Endothelial cell of umbilical vein (primary cell): ENCODE measurements around the gene FBXW11. TPM values are rescaled to one million over a fixed set of nuclear protein-coding genes. Genes with fewer than 3 reads are reported as not detected.

Source experiments
- BruUV-seq: library from RNA; stranded (reverse); fragments of 400-500 nt; replicated peaks from 2 replicates; lab custom pipeline; 2021; lab: Mats Ljungman, UMichigan
- CTCF ChIA-PET: fragments of 300-600, 350-600 bp; sonication (Branson Sonifier 250); formaldehyde crosslinking; loops from one replicate; lab custom pipeline; 2021; ENCODE audit warnings: antibody characterized with exemption, inconsistent platforms; lab: Charles Lee
- POLR2A ChIA-PET: fragments of 300-600, 350-600 bp; sonication (Branson Sonifier 250); formaldehyde crosslinking; loops from one replicate; lab custom pipeline; 2021; ENCODE audit warnings: antibody characterized with exemption, inconsistent platforms; lab: Charles Lee
- DNase-seq: peaks from one replicate; pipeline ENCODE4 v3.0.0-alpha.2; 2011; ENCODE audit warnings: low read depth, low spot score
- FAIRE-seq: peaks from 2 replicates; lab custom pipeline; 2011; peaks lifted over from hg19 to GRCh38; lab: Jason Lieb, UNC
- H2AFZ ChIP-seq: 2 replicates; pipeline ENCODE4 v1.6.0; 2012; ENCODE audit warnings: low read depth, low read length, control low read depth, inconsistent platforms
- H3K27ac ChIP-seq: 2 replicates; pipeline ENCODE4 v1.5.1; 2011; ENCODE audit warnings: low read depth, mild to moderate bottlenecking, control low read depth, low read length, moderate library complexity; ENCODE audit not compliant: insufficient read depth
- H3K27me3 ChIP-seq, 2 experiments: 2 replicates each; pipeline versions ENCODE4 v1.6.0 to v1.6.1; 2011; ENCODE audit warnings: low read length in 2 of 2, mixed read lengths in 1 of 2; ENCODE audit not compliant: control insufficient read depth in 2 of 2, insufficient read depth in 2 of 2
- H3K36me3 ChIP-seq, 2 experiments: 2 replicates in 1 of 2; 3 replicates in 1 of 2; pipeline ENCODE4 v1.5.1; 2011; ENCODE audit warnings: low read length in 2 of 2, mild to moderate bottlenecking in 1 of 2, moderate library complexity in 1 of 2; ENCODE audit not compliant: control insufficient read depth in 2 of 2, insufficient read depth in 2 of 2; ENCODE audit errors: extremely low read depth in 1 of 2
- H3K4me1 ChIP-seq: 3 replicates; pipeline ENCODE4 v1.5.1; 2011; ENCODE audit warnings: mild to moderate bottlenecking, low read length; ENCODE audit not compliant: control insufficient read depth, insufficient read depth; ENCODE audit errors: extremely low read depth
- H3K4me2 ChIP-seq: 2 replicates; pipeline ENCODE4 v1.6.1; 2011; ENCODE audit warnings: low read length, control low read depth, mixed read lengths; ENCODE audit not compliant: insufficient read depth
- H3K4me3 ChIP-seq, 3 experiments: fragments of 200-600 bp in 1 of 3; sonication (generic), shearing (Covaris generic) in 1 of 3; replicated peaks in 1 of 3; 2 replicates each; pipeline ENCODE4 v1.5.1; 2011 to 2016; ENCODE audit warnings: control low read depth in 3 of 3, low read length in 3 of 3, mild to moderate bottlenecking in 2 of 3, inconsistent platforms in 1 of 3, low read depth in 1 of 3, moderate library complexity in 1 of 3; ENCODE audit not compliant: insufficient read depth in 1 of 3
- H3K79me2 ChIP-seq: 2 replicates; pipeline ENCODE4 v1.6.0; 2012; ENCODE audit warnings: low read length, inconsistent platforms; ENCODE audit not compliant: control insufficient read depth, insufficient read depth
- H3K9ac ChIP-seq: replicated peaks from 2 replicates; pipeline ENCODE3; 2011; ENCODE audit warnings: low read length, control low read depth; ENCODE audit not compliant: insufficient read depth; ENCODE audit errors: extremely low read depth
- H3K9me1 ChIP-seq: replicated peaks from 3 replicates; pipeline ENCODE4 v1.6.0; 2011; ENCODE audit warnings: mild to moderate bottlenecking, low read length; ENCODE audit not compliant: control insufficient read depth, insufficient read depth; ENCODE audit errors: extremely low read depth
- H3K9me3 ChIP-seq: replicated peaks from 2 replicates; pipeline ENCODE4 v1.5.1; 2012; ENCODE audit warnings: low read length, inconsistent platforms; ENCODE audit not compliant: control insufficient read depth, insufficient read depth
- H4K20me1 ChIP-seq: replicated peaks from 2 replicates; pipeline ENCODE3; 2011; ENCODE audit warnings: mild to moderate bottlenecking, low read length; ENCODE audit not compliant: control insufficient read depth, insufficient read depth; ENCODE audit errors: extremely low read depth
- EZH2 ChIP-seq: IDR thresholded peaks from 2 replicates; pipeline ENCODE4 v1.6.1; 2012; ENCODE audit warnings: borderline replicate concordance, low read depth, mild to moderate bottlenecking, moderate library complexity, low read length, inconsistent platforms; ENCODE audit not compliant: severe bottlenecking
- FOS ChIP-seq: IDR thresholded peaks from 2 replicates; pipeline ENCODE4 v1.6.1; 2011; ENCODE audit warnings: mild to moderate bottlenecking, low read length, moderate library complexity, borderline replicate concordance; ENCODE audit not compliant: insufficient read depth
- GATA2 ChIP-seq: IDR thresholded peaks from 2 replicates; pipeline ENCODE4 v1.7.0; 2011; ENCODE audit warnings: low read depth, mild to moderate bottlenecking, moderate library complexity, mixed read lengths, low read length; ENCODE audit not compliant: insufficient read length, insufficient read depth
- JUN ChIP-seq: IDR thresholded peaks from 2 replicates; pipeline ENCODE4 v1.6.1; 2011; ENCODE audit warnings: borderline replicate concordance, low read depth; ENCODE audit not compliant: insufficient read length, insufficient read depth
- MYC ChIP-seq: IDR thresholded peaks from one replicate; pipeline ENCODE4 v1.6.1; 2011; ENCODE audit warnings: mild to moderate bottlenecking, low read depth, low read length
- POLR2A ChIP-seq: IDR thresholded peaks from 2 replicates; pipeline ENCODE4 v1.6.1; 2012; ENCODE audit warnings: low read depth, mild to moderate bottlenecking, control low read depth, low read length
- POLR2AphosphoS5 ChIP-seq: IDR thresholded peaks from 2 replicates; pipeline ENCODE4 v1.6.1; 2012; ENCODE audit warnings: low read depth, mild to moderate bottlenecking, control low read depth, low read length, moderate library complexity; ENCODE audit not compliant: insufficient read depth
- dilution Hi-C: fragments of 300-500 bp; cut with MboI; formaldehyde crosslinking; loops from one replicate; pipeline ENCODE4 v1.15.0; 2019; ENCODE audit warnings: low sequenced_read_pairs; ENCODE audit not compliant: extremely low pct_ligation_motif_present
- intact Hi-C: fragments of 100-400 bp; cut with micrococcal nuclease; formaldehyde crosslinking; loops from one replicate; pipeline ENCODE4 v1.10.0; 2022
- polyA plus RNA-seq, 4 experiments: library from polyadenylated mRNA; depleted of rRNA in 3 of 4; stranded (reverse) in 3 of 4; unstranded in 1 of 4; fragments of >200 nt; gene quantifications; 2 replicates each; pipeline versions ENCODE4 v1.2.1 to v1.2.3, GENCODE V29; 2011 to 2012; ENCODE audit warnings: missing spikeins in 1 of 4
- total RNA-seq: library from RNA; stranded (reverse); gene quantifications from 2 replicates; pipeline ENCODE4 v1.2.3, GENCODE V29; 2021
- TF ChIP-seq, protein P1 (sequence below): IDR thresholded peaks from 2 replicates; pipeline ENCODE4 v1.6.1; 2011; ENCODE audit not compliant: insufficient read depth, insufficient read length
- TF ChIP-seq, protein P2 (sequence below), 2 donors: IDR thresholded peaks; 1 replicate in 1 of 2; 2 replicates in 1 of 2; pipeline ENCODE4 v1.5.1; 2011; ENCODE audit warnings: low read length in 2 of 2, mild to moderate bottlenecking in 2 of 2, moderate library complexity in 2 of 2, control low read depth in 1 of 2, inconsistent platforms in 1 of 2, low read depth in 1 of 2; ENCODE audit not compliant: insufficient read depth in 1 of 2; ENCODE audit errors: extremely low read depth in 1 of 2

FBXW11 gene
- total and polyA plus RNA-seq, 2 donors (not counting 3 experiments of a cell fraction or from before 2014, with no cell fraction given) = 30.7 to 44.7 TPM

DNA sequence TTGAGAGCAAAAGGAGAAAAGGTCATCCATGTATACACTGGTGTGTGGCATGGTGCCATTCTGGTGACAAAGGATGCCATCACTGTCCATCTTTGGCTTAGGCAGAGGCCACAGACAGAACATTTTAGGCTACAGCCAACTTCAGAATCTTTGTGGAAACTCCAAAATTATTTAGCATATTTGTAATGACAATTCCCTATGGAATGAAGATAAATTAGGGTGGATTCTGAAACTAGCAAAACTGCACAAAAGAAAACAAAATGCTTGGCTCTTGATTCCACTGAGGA lies 92.5 kb downstream of the FBXW11 start:
- DNase-seq (no peak), FAIRE-seq (peak; percentile 40)
- H3K36me3 ChIP-seq = peaks cover 0 to 2% of the 10 kb centered on the region in 2 experiments
- H3K4me1 ChIP-seq = peaks cover 10% of the 10 kb centered on the region
- H3K27ac ChIP-seq = no peak overlapping the region
- H3K9me3 ChIP-seq = no peaks in the 10 kb centered on the region
- peaks cover 31% of the 10 kb centered on the region for H3K79me2 ChIP-seq
- no peak for TF ChIP-seq POLR2A
- no peak for TF ChIP-seq MYC
- TF ChIP-seq, protein P1, sequence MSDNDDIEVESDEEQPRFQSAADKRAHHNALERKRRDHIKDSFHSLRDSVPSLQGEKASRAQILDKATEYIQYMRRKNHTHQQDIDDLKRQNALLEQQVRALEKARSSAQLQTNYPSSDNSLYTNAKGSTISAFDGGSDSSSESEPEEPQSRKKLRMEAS = no peak
- TF ChIP-seq POLR2AphosphoS5 = no peak
- TF ChIP-seq JUN = no peak
- TF ChIP-seq GATA2 = no peak
- TF ChIP-seq EZH2 = no peak
- no peak for TF ChIP-seq FOS
- TF ChIP-seq, protein P2, sequence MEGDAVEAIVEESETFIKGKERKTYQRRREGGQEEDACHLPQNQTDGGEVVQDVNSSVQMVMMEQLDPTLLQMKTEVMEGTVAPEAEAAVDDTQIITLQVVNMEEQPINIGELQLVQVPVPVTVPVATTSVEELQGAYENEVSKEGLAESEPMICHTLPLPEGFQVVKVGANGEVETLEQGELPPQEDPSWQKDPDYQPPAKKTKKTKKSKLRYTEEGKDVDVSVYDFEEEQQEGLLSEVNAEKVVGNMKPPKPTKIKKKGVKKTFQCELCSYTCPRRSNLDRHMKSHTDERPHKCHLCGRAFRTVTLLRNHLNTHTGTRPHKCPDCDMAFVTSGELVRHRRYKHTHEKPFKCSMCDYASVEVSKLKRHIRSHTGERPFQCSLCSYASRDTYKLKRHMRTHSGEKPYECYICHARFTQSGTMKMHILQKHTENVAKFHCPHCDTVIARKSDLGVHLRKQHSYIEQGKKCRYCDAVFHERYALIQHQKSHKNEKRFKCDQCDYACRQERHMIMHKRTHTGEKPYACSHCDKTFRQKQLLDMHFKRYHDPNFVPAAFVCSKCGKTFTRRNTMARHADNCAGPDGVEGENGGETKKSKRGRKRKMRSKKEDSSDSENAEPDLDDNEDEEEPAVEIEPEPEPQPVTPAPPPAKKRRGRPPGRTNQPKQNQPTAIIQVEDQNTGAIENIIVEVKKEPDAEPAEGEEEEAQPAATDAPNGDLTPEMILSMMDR (IDR thresholded peaks at IDR 0.05; ENCODE audit: extremely low read depth in 1 of 2, insufficient read depth in 1 of 2, low read depth in 1 of 2, low read length in 2 of 2) = no peak
- H3K9ac ChIP-seq = no peak overlapping the region
- no peaks in the 10 kb centered on the region for H3K27me3 ChIP-seq
- dilution Hi-C loops = no loop called here
- POLR2A ChIA-PET = interaction anchor here (0.6 to 1.0 kb wide), 3 partner anchors 26 to 146 kb away, joined by 3 read pairs; partner anchors contain the start of gene FBXW11
- intact Hi-C loops = loop anchor here (2.0 kb wide), 1 partner anchor 189 kb away; no protein-coding TSS in a partner anchor
- BruUV-seq = no TSS peak
- H3K4me3 ChIP-seq = no peak overlapping the region
- CTCF ChIA-PET = interaction anchor here (0.7 to 6.5 kb wide), 16 partner anchors 8 to 382 kb away, joined by 3 to 292 read pairs (median 18); partner anchors contain the start of genes FBXW11, STK10 and UBTD2
- H2AFZ ChIP-seq = no peak overlapping the region
- H3K9me1 ChIP-seq = no peaks in the 10 kb centered on the region
- peaks cover 2% of the 10 kb centered on the region for H4K20me1 ChIP-seq
- H3K4me2 ChIP-seq = no peak overlapping the region
